GM18511 (cell line): ENCODE measurements around the gene LYPD4.

ENCODE experiments used
- ATAC-seq: cut with Tn5 transposase; IDR thresholded peaks from one replicate; pipeline ENCODE4 v1.9.1; 2021; ENCODE audit warnings: mild to moderate bottlenecking, moderate library complexity; ENCODE audit not compliant: unreplicated experiment

Gene LYPD4, protein sequence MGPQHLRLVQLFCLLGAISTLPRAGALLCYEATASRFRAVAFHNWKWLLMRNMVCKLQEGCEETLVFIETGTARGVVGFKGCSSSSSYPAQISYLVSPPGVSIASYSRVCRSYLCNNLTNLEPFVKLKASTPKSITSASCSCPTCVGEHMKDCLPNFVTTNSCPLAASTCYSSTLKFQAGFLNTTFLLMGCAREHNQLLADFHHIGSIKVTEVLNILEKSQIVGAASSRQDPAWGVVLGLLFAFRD

DNA sequence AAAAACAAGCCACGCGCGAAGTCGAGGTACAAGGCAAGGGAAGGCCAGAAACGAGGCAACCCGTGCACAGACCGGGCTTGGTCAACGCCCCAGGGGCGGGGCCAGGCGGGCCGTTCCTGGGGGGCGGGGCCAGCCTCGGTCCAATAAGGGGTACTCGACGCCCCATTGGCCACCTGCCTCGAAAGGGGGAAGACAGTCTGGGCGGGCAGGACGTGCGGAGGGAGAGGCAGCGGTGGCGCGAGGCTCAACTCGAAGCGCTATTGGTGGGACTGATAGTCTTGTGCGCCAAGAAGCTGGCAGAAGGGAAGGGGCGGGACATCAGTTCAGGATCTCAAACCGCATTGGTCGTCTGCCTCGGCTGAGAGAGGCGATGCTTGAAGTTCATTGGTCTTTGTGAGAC lies at the start of gene LYPD4:
Gene LYPD4 (minus strand): TSS at position 83 of the 400 bp plus-strand sequence. CDS start 5,398 bp downstream, outside the sequence.
- no peak for ATAC-seq

DNA sequence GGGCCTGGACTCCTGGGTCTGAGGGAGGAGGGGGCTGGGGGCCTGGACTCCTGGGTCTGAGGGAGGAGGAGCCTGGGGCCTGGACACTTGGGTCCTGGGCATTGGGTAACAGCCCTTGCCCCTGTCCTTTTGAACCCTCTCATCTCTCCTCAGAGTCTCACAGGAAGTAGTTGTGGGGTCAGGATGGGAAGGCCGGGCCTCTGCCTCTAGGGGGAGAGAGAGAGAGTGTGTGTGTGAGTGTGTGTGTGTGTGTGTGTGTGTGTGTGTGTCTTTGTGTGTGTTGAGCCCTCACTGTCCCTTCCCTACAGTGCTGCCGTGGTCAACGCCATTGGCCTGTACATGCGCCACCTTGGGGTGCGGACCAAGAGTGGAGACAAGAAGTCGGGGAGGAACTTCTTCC lies 49.4 kb upstream of the LYPD4 start:
- ATAC-seq: no peak

DNA sequence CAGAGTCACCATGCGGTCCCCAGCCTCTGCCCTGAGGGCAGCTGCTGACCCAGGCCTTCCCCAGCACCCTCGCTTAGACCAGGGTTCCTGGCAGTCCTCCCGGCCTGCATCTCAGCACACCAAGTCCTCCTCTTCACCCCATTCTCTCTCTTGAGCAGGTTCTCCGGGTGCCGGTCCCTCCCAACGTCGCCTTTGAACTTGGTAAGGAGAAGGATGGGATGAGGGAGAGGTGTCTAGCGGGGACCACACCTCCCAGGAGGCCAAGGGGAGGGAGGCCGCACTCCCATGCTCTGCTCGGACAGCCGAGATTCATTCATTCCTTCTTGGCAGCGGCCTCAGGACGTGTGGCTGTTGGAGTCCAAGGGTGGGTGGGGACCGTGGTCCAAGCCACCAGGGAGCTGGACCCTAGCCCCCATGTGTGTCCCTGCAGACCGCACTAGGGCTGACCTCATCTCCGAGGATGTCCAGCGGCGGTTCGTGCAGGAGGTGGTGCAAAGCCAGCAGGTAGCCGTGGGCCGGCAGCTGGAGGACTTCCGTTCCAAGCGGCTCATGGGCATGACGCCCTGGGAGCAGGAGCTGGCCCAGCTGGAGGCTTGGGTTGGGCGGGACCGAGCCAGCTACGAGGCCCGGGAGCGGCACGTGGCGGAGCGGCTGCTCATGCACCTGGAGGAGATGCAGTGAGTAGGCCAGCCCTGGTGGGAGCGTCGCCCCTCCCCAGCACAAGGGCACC lies 47.9 kb upstream of the LYPD4 start:
- no peak for ATAC-seq

DNA sequence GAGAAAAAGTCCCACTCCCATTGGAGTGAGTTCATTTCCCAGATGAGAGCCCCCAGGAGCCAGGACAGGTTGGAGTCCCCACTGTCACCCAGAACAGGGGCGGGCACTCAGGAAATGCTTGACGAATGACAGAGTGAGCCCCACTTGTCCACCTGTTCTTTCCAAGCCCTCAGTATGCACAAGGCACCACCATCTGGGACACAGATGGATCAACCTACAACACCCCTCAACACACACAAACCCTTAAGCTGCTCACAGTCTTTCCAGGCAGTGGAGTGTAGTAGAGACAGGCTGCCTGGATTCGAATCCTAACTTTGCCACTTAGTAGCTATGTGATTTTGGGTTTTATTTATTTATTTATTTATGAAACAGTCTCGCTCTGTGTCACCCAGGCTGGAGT lies 46.5 kb upstream of the LYPD4 start:
- ATAC-seq: no peak

DNA sequence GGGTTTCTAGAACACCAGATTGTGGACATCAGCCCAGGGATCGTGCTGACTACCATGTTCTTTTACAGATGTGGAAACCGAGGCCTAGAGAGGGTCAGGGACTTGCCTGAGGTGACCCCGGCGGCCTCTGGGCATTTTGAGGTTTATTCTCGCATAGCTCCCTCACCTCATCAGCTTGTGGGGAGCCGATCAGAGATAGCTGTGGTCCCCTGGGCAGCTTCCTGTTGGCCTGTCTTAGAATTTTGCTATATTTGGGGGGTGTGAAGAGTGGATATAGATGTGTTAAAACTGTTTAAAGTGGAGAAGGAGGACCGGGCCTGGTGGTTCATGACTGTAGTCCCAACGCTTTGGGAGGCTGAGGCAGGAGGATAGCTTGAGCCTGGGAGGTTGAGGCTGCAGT lies 45.4 kb upstream of the LYPD4 start:
- no peak for ATAC-seq

DNA sequence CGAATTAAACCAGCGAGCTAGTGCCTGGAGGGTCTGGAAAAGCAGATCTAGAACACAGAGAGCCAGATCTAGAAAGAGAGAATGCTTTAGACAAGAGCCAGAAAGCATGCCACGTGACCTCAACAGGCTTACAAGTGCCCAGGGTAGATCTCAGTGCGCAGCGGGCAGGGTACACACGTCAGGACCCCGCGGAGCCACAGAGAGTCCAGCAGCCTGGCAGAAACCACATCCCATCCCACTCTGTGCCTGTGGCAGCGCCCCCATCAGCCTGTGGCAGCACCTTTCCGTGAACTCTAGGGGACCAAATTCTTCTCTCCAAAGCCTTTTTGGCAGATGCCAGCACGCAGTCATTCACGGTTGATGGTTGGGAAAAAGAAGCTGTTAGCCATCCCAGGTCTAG lies 44.4 kb upstream of the LYPD4 start:
- no peak for ATAC-seq

DNA sequence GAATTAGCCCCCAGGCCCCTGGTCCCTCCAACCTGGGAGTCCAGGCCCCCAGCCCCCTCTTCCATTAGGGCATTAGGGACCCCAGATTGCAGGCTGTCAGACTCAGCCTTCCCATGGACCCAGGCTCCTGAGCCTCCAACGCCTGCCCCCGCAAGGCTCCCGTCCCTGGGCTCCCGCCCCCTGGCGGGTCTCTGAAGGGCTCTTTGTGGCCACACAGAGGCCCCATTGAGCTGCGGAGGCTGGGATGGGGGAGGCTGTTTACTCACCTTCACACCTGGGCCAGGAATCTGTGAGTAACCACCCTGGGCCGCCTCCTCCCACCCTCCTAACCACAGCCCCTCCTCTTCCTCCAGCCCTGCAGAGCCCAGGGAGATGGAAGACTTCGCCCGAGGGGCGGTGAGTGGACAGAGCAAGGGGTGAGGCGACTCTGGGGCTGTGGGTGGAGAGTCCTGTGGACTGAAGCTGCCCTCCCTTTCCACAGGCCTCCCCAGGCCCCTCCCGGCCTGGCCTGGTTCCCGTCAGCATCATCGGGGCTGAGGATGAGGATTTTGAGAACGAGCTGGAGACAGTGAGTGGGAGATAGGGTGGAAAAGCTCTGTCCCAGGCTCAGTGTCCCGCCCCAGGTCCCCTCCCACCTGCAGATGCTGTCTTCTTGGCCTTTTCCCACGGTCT lies 43.4 kb upstream of the LYPD4 start:
- ATAC-seq: no peak

DNA sequence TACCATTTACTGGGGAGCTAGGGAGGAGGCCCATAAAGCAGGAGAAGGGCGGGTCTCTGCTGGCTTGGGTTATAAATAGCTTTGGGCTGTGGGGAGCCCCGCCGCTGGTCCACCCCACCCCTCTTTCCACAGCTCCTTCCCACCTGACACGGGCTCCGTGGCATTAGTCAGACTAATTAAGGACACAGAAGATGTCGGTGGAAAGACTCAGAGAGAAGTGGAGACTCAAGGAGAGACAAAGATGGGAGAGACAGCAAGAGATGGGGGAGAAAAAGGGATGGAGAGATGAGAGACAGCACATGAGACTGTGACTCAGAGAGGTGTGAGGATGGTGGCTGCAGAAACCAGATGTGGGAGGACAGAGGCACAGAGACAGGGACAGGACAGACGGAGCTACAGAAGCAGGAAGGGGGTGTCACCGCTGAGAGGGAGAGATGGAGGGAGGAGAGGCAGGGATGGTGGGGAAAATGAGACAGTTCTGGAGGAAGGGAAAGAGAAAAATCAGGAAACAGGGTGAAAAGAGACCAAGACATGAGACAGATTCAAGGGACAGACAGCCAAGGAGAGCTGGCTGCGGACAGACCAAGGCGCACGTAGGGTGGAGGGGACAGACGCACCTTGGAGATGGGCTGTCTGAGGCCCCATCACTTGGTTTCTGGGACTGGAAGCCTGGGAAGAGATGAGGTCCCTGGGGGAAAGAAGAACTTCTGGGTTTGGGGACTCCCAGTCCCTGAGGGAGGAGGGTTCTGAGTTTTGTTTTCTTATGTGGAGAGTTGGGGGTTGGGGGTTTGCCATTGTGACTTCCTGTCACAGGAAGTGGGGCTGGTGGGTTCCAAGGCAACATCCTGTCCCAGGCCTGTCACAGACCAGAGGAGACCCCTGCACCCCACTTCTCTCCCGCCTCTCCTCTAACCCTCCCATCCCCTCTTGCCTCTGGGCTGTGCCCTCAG lies 42.6 kb upstream of the LYPD4 start:
- no peak for ATAC-seq

DNA sequence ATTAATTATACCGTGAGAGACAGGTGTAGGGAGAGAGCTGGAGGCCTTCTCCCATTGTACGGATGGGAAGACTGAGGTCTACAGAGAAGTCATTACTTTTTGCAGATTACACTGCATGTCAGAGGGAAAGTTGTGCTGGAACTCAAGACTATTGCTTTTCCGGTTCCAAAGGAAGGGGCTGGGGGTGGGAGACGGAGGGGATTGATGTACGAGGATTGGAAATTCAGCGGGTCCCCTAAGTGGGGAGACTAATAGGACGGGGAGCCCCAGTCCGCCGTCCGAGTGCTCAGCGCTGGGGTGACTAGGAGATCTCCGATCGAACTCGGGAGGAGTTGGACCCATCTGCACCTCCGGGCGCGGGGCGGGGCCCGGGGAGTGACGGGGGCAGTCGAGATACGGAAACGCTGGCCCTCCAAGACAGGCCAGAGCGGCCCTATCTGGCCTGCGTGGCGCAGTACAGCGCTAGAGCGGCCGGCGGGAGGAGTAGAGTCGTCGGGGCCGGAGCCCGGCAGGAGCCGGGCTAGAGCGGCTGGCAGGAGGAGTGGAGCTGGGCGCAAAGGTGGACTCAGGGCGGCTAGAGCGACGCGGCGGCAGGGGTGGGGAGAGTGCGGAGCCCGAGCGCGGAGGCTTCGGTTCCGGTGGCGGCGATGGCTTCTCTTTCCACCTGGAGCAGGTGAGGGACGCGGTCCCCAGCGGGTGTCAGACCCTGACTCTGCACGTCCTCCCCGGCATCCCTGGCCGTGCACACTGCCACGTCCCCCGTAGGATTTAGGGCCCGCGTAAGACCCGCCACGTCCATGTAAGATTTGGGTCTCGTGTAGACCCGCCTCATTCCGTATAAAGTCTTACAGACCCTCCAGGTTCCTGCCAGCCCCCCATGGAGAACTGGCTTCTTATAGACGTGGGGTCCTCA lies 39.6 kb upstream of the LYPD4 start:
- peak; percentile 79 for ATAC-seq

DNA sequence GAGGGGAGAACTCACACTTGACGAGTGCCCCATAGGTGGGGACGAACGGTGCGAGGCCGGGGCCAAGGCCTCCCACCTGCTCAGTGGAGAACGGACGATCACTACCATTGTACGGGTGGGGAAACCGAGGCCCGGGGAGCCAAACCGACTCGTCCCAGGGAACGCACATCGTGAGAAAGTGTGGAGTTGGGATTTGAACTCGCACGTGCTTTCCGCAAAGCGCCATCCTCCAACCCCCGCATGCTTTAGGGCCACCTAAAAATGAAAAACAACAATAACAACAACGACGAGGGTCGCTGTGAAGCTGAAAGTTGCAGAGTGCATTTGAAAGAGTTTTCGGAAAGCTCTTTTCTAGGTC lies 39.0 kb upstream of the LYPD4 start:
- ATAC-seq: no peak

DNA sequence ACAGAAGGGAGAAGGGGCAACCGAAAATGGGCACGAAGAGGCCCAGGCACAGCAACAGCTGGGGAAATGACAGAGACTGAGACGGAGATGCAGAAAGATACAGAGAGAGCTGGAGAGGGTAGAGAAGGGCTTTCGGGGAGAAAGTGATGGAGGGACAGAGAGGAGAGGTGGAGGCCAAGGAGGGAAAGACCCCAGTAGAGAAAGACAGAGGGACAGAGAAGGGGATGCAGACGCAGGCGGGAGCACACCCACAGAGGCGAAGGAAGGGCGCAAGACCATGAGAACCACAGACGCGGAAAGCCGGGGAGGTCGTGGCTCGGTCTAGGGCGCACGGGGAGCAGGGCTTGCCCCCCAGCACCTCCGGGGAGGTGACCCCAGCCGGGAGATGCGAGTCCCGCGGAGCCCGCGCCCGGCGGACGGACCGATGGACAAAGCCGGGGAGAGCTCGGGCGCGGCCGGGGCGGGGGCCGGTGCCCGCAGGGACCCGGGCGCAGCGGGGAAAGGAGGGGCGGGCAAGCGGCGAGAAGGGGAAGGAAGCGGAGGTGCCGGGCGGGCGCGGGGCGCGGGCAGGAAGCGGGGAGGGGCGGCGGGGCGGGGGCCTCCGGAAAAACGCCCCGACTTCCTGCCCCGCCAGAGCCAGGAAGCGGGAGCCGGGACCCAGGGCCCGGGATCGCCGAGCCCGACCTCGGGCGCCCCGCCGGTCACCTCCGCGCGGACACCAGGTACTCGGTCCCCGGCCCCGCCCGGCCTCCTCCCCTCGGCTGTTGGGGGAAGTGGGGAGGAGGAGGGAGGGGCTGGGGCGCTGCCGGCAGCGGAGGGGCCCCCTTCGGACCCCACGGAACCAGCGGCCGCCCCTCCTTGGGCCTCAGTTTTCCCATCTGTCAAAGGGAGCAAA lies 38.3 kb upstream of the LYPD4 start, which contains the start of gene ARHGEF1:
Gene ARHGEF1 (plus strand): TSS at position 617 of the 895 bp plus-strand sequence. CDS start 4,899 bp downstream, outside the sequence.
- ATAC-seq: no peak

DNA sequence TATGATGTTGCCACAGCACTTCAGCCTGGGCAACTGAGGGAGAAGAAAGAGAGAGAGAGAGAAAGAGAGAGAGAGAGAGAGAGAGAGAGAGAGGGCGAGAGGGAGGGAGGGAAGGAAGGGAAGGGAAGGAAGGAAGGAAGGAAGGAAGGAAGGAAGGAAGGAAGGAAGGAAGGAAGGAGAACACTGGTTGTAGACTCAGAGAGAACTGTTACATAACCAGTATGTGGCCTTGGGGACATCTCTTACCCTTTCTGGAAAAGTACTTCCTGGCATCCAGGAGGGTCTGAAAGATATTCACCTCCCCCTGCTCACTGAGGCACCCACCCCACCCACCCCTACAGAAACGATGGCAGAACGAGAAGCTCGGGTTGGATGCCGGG lies 35.8 kb upstream of the LYPD4 start:
- ATAC-seq: no peak

DNA sequence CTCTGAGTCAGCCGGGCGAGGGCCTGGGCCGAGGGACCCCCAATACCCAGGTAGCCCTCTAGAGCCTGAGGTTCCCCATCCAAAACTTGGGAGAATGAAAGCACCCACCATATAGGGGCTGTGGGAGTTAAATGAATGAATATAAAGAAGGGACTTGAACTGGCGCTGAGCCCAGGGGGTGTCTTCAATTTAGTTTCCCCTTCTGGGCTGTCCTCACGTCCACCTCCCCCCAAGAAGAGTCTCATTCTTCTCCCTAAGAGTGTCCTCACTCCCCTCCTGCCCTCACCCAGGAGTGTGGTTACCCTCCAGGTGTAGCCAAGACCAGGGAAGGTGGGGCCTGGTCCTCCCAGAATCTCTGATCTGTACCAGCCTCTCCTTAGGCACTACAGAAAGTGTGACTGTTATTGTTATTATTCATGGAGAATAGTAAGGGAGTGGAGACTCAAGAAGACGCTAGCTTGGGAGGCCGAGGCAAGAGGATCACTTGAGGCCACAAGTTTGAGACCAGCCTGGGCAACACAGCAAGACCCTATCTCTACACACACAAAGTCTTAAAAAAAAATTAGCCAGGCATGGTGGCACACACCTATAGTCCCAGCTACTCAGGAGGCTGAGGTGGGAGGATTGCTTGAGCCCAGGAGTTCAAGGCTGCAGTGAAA lies 35.3 kb upstream of the LYPD4 start:
- ATAC-seq: no peak

DNA sequence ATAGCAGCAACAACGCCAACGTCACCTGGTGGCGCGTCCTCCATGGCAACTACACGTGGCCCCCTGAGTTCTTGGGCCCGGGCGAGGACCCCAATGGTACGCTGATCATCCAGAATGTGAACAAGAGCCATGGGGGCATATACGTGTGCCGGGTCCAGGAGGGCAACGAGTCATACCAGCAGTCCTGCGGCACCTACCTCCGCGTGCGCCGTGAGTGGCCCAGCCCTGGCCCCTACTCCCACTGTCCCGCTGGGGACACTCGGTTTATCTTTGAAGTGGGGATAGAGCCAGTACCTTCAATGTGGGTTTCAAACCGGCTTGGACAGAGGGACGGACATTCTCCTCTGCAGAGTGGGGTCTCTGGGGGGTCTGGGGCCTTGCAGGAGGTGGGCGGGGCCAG lies 34.6 kb upstream of the LYPD4 start:
- no peak for ATAC-seq

DNA sequence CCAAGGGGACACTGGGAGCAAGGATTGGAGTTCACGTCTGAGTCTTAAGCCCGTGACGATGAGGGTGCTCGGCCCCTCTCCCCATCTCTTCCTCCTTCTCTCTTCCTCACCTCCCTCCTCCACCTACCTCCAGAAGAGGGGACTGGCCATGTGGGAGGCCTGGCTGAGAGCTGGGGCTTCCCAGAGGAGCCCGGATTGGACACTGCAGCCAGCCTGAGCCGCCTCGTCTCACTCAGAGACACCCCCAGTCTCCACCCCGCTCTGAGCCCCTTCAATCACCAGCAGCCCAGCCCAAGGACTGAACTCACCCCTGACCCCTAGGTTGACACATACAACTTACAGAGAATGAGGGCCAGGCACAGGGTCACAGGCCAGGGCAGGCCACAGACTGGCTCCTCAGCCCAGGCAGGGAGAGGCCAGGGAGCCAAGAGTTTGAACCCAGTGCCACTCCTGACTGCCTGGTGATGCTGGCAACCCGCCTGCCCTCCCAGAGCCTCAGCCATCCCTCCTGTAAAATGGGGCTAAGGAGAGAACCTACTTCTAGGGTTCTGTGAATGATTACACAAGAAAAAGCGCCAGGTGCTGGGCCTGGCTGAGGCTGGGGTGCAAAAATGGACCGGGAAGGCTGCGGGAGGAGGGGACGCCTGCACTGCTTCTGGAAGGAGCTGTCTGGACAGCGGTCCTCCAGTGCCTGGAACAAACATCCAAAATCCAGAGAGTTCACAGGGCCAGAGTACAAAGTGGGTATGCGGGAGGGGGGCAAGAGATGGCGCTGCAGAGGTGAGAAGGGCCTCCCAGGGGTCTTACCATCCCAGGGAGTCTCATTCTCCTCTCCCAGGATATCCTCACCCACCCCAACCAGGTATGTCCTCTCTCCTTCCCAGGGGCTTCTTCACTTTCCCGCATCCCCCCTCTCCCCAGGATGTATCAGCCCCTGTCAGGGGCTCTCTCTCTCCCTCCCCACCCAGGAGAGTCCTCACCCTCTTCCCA lies 33.7 kb upstream of the LYPD4 start:
- no peak for ATAC-seq

DNA sequence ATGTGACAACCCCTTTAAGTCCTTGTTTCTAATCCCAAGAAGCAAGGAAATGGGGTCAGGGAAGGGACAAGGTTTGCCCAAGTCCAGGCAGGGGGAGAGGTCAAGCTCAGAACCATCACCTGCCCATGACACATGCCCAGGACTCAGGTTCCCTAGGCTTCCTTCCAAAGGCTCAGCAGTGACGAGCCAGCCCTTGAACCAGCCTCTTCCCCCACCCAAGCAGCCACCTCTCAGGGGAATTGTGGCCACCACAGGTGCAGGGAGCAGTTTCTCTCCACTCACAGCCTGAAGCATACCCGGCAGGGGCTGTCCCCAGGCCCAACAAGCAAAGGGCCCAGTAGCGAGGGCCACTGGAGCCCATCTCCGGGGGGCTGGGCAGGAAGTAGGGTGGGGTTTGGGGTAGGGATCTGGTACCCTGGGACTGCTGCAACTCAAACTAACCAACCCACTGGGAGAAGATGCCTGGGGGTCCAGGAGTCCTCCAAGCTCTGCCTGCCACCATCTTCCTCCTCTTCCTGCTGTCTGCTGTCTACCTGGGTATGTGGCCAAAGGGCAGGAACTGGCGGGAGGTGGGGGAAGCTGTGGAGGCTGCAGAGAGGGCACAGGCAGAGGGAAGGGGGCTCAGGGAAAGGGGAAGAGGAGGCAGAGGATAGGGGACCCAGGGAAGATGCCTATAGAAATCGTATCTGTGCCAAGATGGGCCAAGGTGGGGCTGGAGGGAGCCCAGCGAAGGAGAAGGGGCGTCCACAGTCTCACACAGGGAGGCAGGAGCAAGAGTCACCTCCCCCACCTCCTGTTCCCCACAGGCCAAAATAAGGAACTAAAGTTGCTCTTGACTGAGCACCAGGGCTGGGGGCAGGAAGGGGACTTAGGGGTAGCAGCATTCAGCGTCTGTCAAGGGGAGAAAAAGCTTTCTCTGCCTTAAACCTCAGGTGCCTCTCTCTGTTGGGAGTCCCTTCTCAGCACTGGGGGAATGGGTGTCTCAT lies 32.7 kb upstream of the LYPD4 start, which contains the start of gene CD79A:
Gene CD79A (plus strand): TSS at position 433 of the 986 bp plus-strand sequence. CDS start 26 bp downstream, at position 459.
- ATAC-seq: peak; percentile 76
